HG03280 (cell line): ENCODE data around the gene SNX19.
"Not testable (repeated sequence)": the region's sequence is repeated elsewhere in the genome, so short reads cannot be mapped to it uniquely, and the experiment has no call there.

Experiments
- ATAC-seq: cut with Tn5 transposase; IDR thresholded peaks from one replicate; pipeline ENCODE4 v1.9.1; 2021; ENCODE audit warnings: mild to moderate bottlenecking, moderate library complexity; ENCODE audit not compliant: unreplicated experiment

The SNX19 gene

GRCh38 chr11:130916238-130916855 is at the start of gene SNX19:
Gene SNX19, minus strand, starts transcription at chr11:130916479. Its CDS starts 540 bp downstream, at chr11:130915939.
- ATAC-seq: peak; percentile 99

GRCh38 chr11:130964058-130964792 is 47.9 kb upstream of the SNX19 start:
- no peak for ATAC-seq

- ATAC-seq: no peak
These were observed 31.6 kb upstream of the SNX19 start for GRCh38 chr11:130947889-130948288.

GRCh38 chr11:130947481-130947880 is 31.2 kb upstream of the SNX19 start:
- ATAC-seq: no peak

GRCh38 chr11:130947058-130947457 is 30.8 kb upstream of the SNX19 start:
- no peak for ATAC-seq

- no peak for ATAC-seq
These were observed 29.6 kb upstream of the SNX19 start for GRCh38 chr11:130945896-130946295.

- ATAC-seq: no peak
These were observed 24.4 kb upstream of the SNX19 start for GRCh38 chr11:130940706-130941105.

- ATAC-seq: no peak
These were observed 20.8 kb upstream of the SNX19 start for GRCh38 chr11:130937051-130937450.

- no peak for ATAC-seq
These were observed 15.9 kb upstream of the SNX19 start for GRCh38 chr11:130932086-130932712.

- no peak for ATAC-seq
These were observed 8.5 kb upstream of the SNX19 start for GRCh38 chr11:130924750-130925149.

GRCh38 chr11:130920612-130921011 is 4.3 kb upstream of the SNX19 start:
- ATAC-seq: not testable (repeated sequence)

GRCh38 chr11:130918081-130918480 is 1.8 kb upstream of the SNX19 start:
- no peak for ATAC-seq

- ATAC-seq: no peak
These were observed 631 bp upstream of the SNX19 start for GRCh38 chr11:130916910-130917309.

GRCh38 chr11:130915603-130916237 is 559 bp downstream of the SNX19 start:
- peak; percentile 29 for ATAC-seq

- no peak for ATAC-seq
These were observed 3.0 kb downstream of the SNX19 start for GRCh38 chr11:130913268-130913667.

- ATAC-seq: no peak
These were observed 3.7 kb downstream of the SNX19 start for GRCh38 chr11:130912552-130912951.

- ATAC-seq: no peak
These were observed 5.0 kb downstream of the SNX19 start for GRCh38 chr11:130911306-130911705.

- no peak for ATAC-seq
These were observed 6.6 kb downstream of the SNX19 start for GRCh38 chr11:130909650-130910049.

GRCh38 chr11:130908770-130909625 is 7.3 kb downstream of the SNX19 start:
- no peak for ATAC-seq

GRCh38 chr11:130908061-130908460 is 8.2 kb downstream of the SNX19 start:
- ATAC-seq: no peak

- no peak for ATAC-seq
These were observed 9.1 kb downstream of the SNX19 start for GRCh38 chr11:130907229-130907628.
